Esophagus (tissue), 2 donors: ENCODE data around the gene VPS26C. TPM values are rescaled to one million over a fixed set of nuclear protein-coding genes. Genes with fewer than 3 reads are reported as not detected.
"Not testable (repeated sequence)": the region's sequence is repeated elsewhere in the genome, so short reads cannot be mapped to it uniquely, and the experiment has no call there.

ENCODE experiments used
- H3K27ac ChIP-seq, 2 donors: one replicate each; pipeline ENCODE4 v1.5.1; 2013; ENCODE audit warnings: low read depth in 2 of 2, mild to moderate bottlenecking in 2 of 2, inconsistent platforms in 1 of 2, low read length in 1 of 2, moderate library complexity in 1 of 2
- H3K27me3 ChIP-seq, 2 donors: one replicate each; pipeline ENCODE4 v1.6.1; 2013; ENCODE audit warnings: low read length in 2 of 2, control low read depth in 1 of 2, mild to moderate bottlenecking in 1 of 2; ENCODE audit not compliant: insufficient read depth in 2 of 2, control insufficient read depth in 1 of 2
- H3K36me3 ChIP-seq, 2 donors: one replicate each; pipeline ENCODE4 v1.6.1; 2013; ENCODE audit warnings: low read length in 1 of 2; ENCODE audit not compliant: control insufficient read depth in 2 of 2, insufficient read depth in 2 of 2
- H3K4me1 ChIP-seq, 2 donors: one replicate each; pipeline ENCODE4 v1.6.1; 2013; ENCODE audit warnings: low read length in 1 of 2; ENCODE audit not compliant: control insufficient read depth in 2 of 2, insufficient read depth in 2 of 2
- H3K4me3 ChIP-seq, 2 donors: one replicate each; pipeline ENCODE4 v1.5.1; 2013; ENCODE audit warnings: low read length in 2 of 2, mild to moderate bottlenecking in 2 of 2, low read depth in 1 of 2, moderate library complexity in 1 of 2
- H3K9me3 ChIP-seq, 2 donors: one replicate each; pipeline ENCODE4 v1.6.1; 2013; ENCODE audit warnings: mild to moderate bottlenecking in 2 of 2, low read depth in 1 of 2, low read length in 1 of 2, moderate library complexity in 1 of 2; ENCODE audit not compliant: control insufficient read depth in 2 of 2, insufficient read depth in 1 of 2
- WGBS, 2 donors: extraction: QIAGEN DNeasy Blood & Tissue Kit; methylation state at CpG; one replicate each; pipeline ENCODE4 v1.1.7; 2013; 5-methylcytosine and 5-hydroxymethylcytosine counted together
- polyA plus RNA-seq, 2 donors: library from polyadenylated mRNA; stranded (reverse); fragments of 200-250 nt; gene quantifications; one replicate each; pipeline ENCODE4 v1.2.3, GENCODE V29; 2013
- donor health status: healthy with polysubstance abuse.
- donor health status: Bipolar disorder and iron deficiency.

VPS26C gene
- polyA plus RNA-seq, 2 donors = 12.4 to 18.0 TPM

DNA sequence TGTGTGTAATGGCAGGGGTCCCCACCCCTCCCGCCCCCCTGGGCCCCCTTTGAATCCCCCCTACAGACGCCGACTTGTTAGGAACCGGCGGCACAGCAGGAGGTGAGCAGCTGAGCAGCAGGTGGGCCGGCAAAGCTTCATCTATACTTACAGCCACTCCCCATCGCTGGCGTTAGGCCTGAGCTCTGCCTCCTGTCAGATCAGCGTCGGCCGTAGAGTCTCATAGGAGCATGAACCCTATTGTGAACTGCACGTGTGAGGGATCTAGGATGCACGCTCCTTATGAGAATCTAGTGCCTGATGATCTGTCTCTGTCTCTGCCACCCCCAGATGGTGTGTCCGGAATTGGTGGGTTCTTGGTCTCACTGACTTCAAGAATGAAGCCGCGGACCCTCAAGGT, 14.9 kb upstream of the VPS26C start:
- H3K27ac ChIP-seq = no peak overlapping the region

DNA sequence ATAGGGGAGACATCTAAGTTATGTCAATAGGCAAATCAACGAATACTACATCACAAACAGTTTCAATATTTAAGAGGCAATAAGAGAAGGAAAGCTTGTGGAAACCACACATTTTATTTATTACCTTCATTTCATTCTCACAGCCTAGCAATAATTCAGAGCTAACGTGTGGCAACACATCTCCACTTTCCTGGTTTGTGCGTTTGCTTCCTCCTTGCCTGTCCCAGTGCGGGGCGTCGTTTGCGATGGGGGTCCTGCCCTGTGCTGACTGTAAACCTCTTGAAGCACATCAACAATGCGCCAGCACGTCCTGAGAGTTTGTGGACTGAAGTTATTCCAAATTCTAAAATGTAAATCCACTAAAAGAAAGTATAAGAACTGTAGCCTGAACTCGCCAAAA, 14.4 kb upstream of the VPS26C start:
- Histone ChIP-seq H3K36me3 (no peaks in the 10 kb centered on the region), H3K9me3 (peaks cover 0 to 3% of the 10 kb centered on the region in 2 donors), H3K4me1 (no peaks in the 10 kb centered on the region), H3K27me3 (no peaks in the 10 kb centered on the region), H3K4me3 (no peak overlapping the region), H3K27ac (no peak overlapping the region)
- WGBS, 2 donors = 36 to 49% methylated on average over 10 of the region's 10 CpGs

More for the DNA sequence above, 14.9 kb upstream of the VPS26C start:
- no peaks in the 10 kb centered on the region for H3K4me1 ChIP-seq
- H3K27me3 ChIP-seq = no peaks in the 10 kb centered on the region
- peaks cover 0 to 3% of the 10 kb centered on the region in 2 donors for H3K9me3 ChIP-seq
- WGBS, 2 donors = 36 to 44% methylated on average over 16 of the region's 16 CpGs
- H3K36me3 ChIP-seq = no peaks in the 10 kb centered on the region
- H3K4me3 ChIP-seq = no peak overlapping the region

DNA sequence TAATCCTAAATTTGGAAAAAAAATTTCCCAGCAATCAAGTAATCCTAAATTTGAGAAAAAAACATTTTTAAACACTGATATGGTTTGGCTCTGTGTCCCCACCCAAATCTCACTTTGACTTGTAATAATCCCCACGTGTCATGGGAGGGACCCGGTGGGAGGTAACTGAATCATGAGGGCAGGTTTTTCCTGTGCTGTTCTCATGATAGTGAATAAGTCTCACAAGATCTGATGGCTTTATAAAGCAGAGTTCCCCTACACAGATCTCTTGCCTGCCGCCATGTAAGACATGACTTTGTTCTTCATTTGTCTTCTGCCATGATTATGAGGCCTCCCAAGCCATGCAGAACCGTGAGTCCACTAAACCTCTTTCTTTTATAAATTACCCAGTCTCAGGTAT, 12.1 kb upstream of the VPS26C start:
- H3K36me3 ChIP-seq, H3K27ac ChIP-seq, H3K4me1 ChIP-seq, H3K4me3 ChIP-seq, H3K9me3 ChIP-seq, H3K27me3 ChIP-seq: not testable (repeated sequence)
- WGBS, 2 donors = 78 to 83% methylated on average over 4 of the region's 4 CpGs

DNA sequence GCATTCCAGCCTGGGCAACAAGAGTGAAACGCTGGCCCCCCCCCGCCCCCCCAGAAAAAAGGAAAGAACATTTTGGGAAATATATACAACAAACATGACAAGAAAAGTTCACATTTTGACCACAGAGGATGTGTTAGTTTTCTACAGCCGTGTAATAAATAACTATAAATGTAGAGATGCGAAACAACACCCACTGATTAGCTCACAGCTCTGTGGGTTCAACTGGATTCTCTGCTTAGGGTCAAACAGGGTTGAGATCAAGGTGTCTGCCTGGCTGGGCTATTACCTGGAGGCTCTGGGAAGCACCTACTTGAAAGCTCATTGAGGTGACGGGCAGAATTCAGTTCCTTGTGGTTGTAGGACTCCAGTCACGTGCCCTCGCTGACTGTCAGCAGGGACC, 11.1 kb upstream of the VPS26C start:
- H3K36me3 ChIP-seq = no peaks in the 10 kb centered on the region
- 83 to 87% methylated on average over 7 of the region's 7 CpGs for WGBS, 2 donors
- H3K27ac ChIP-seq = no peak overlapping the region
- no peaks in the 10 kb centered on the region for H3K4me1 ChIP-seq
- no peaks in the 10 kb centered on the region for H3K27me3 ChIP-seq
- no peaks in the 10 kb centered on the region for H3K9me3 ChIP-seq
- no peak overlapping the region for H3K4me3 ChIP-seq

DNA sequence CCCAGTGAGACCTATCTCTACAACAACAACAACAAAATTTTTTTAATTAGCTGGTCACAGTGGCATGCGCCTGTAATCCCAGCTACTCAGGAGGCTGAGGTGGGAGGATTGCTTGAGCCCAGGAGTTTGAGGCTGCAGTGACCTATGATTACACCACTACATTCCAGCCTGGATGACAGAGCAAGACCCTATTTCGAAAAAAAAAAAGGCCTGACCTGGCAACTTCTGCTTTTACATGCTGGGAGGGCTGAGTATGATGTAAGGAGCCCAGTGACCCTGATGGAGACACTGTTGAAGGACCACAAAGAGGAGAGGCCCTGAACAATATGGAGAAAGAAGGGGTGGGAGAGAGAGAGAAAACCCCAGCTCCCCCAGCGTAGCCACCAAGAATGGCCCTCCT, 9.2 kb upstream of the VPS26C start:
- no peaks in the 10 kb centered on the region for H3K36me3 ChIP-seq
- H3K4me1 ChIP-seq = no peaks in the 10 kb centered on the region
- H3K27ac ChIP-seq = no peak overlapping the region
- WGBS, 2 donors = 88 to 89% methylated on average over 3 of the region's 3 CpGs
- H3K27me3 ChIP-seq = no peaks in the 10 kb centered on the region
- H3K9me3 ChIP-seq = no peaks in the 10 kb centered on the region
- H3K4me3 ChIP-seq = no peak overlapping the region

DNA sequence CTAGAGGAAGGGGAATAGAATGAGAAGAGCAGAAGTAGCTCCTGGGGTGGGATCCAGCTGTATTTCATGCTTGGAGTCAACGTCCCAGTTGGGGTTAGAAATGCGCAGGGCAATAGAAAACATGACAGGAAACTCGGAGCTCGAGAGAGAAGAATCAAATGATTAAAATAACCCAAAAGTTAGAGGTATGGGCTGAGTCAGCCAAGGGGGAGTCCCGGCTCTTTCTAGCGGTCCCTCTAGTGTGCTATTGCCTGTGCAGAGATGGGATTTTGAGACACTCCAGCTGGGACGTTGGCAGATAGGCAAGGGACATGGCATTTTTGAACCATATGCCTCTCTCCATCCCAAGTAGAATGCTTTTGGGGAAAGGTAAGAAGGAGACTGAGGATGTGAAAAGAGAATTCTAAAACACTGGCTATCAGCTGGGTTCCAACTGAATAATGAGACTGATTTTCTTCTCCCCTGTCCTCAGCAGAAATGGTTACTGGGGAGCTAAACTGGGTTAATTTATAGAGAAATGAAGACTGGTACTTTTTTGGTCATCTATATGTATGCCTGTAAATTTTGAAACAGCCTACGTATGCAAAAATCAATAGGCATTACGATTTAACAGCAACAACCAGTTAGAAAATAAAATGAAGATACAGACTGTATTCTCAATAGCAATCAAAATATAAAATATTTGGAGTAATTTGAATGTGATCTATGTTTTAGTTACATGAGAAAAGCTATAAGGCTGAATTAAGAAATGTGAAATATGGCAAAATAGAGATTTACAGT, 7.0 kb upstream of the VPS26C start:
- Histone ChIP-seq H3K27ac (no peak overlapping the region), H3K4me3 (no peak overlapping the region), H3K4me1 (peaks cover 0 to 3% of the 10 kb centered on the region in 2 donors), H3K9me3 (no peaks in the 10 kb centered on the region), H3K27me3 (no peaks in the 10 kb centered on the region), H3K36me3 (no peaks in the 10 kb centered on the region)
- 51 to 59% methylated on average over 9 of the region's 9 CpGs for WGBS, 2 donors

DNA sequence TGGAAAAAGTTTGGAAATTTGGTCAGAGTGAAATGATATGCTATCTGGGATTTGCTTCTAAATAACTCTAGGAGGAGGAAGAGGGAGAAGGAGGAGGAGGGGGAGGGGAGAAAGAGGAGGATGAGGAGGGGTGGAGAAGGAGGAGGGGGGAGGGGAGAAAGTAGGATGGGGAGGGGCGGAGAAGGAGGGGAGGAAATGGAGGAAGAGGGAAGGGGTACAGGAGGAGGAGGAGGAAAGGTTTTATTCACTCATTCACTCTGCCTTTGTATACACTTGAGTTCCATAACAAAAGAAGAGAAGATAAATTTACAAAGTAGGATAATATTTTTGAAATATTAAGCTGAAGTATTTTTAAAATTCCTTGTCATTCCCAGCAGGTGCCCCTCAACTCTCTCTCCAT, 6.3 kb upstream of the VPS26C start:
- whole genome bisulfite sequencing, 2 donors = 36 to 77% methylated on average over 1 of the region's 1 CpG
- H3K27ac ChIP-seq = no peak overlapping the region

DNA sequence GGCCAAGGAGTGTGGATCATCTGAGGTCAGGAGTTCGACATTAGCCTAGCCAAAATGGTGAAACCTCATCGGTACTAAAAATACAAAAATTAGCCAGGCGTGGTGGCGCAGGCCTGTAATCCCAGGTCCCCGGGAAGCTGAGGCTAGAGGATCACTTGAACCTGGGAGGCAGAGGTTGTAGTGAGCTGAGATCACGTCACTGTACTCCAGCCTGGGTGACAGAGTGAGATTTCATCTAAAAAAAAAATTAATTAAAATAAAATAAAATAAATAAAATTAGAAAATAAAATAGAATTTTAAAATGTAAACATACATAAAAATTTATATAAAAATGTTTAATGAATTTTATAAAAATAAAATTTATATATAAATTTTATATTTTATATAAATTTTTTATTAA, 5.8 kb upstream of the VPS26C start:
- 96 to 97% methylated on average over 6 of the region's 6 CpGs for WGBS, 2 donors
- Histone ChIP-seq H3K27ac (no peak overlapping the region), H3K9me3 (no peaks in the 10 kb centered on the region), H3K4me1 (peaks cover 0 to 3% of the 10 kb centered on the region in 2 donors), H3K27me3 (no peaks in the 10 kb centered on the region), H3K4me3 (no peak overlapping the region), H3K36me3 (no peaks in the 10 kb centered on the region)

More for the DNA sequence above, 6.3 kb upstream of the VPS26C start:
- H3K4me3 ChIP-seq = no peak overlapping the region
- H3K27me3 ChIP-seq = no peaks in the 10 kb centered on the region
- no peaks in the 10 kb centered on the region for H3K9me3 ChIP-seq
- H3K4me1 ChIP-seq = peaks cover 0 to 3% of the 10 kb centered on the region in 2 donors
- H3K36me3 ChIP-seq = no peaks in the 10 kb centered on the region

DNA sequence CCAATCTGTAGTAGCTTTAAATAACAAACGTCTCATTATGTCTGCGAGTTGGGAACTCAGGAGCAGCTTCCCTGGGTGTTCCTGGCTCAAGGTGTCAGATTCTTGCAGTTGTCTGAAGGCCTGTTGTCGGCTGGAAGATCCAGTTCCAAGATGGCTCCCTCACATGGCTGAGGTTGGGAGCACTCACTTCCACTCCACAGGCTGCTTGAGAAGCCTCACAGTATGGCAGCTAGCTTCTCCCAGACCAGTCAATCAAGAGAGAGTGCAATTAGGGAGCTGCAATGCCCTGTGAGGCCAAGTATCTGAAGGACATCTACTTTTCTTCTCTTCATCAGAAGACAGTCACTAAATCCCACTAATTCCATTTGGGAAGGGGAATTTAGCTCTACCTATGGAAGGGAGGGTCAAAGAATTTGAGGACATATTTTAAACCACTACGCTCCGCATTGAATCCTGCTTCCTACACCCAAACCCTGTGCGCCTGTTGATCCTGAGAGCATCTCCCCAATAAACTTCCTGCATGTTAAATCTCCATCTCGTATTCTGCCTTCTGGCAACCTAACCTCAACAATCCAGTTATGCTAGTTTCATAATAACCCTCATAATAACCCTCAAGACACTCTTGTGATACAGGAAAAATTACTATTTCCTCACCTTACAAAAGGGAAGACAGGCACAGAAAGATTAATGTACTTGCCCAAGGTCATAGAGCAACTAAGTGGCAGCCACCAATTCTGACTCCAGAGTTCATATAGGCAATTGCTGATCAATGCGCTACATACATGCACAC, 3.6 kb upstream of the VPS26C start:
- H3K4me3 ChIP-seq = no peak overlapping the region
- no peaks in the 10 kb centered on the region for H3K36me3 ChIP-seq
- H3K9me3 ChIP-seq = no peaks in the 10 kb centered on the region
- WGBS, 2 donors = 71 to 79% methylated on average over 8 of the region's 8 CpGs
- no peaks in the 10 kb centered on the region for H3K27me3 ChIP-seq
- H3K27ac ChIP-seq = peak overlapping the region; percentile 82 to 94
- peaks cover 0 to 3% of the 10 kb centered on the region in 2 donors for H3K4me1 ChIP-seq
